A673 (cell line): Measurements from ENCODE around the gene MOCS3. TPM values are rescaled to one million over a fixed set of nuclear protein-coding genes. Genes with fewer than 3 reads are reported as not detected.

Source experiments
- BruUV-seq: library from RNA; stranded (reverse); fragments of 400-500 nt; replicated peaks from 2 replicates; lab custom pipeline; 2021; lab: Mats Ljungman, UMichigan
- CTCF ChIA-PET: fragments of 300-600 bp; sonication (Branson Sonifier 250); formaldehyde crosslinking; loops from one replicate; lab custom pipeline; 2022; ENCODE audit warnings: antibody characterized with exemption; lab: Charles Lee
- POLR2A ChIA-PET: fragments of 300-600 bp; sonication (Branson Sonifier 250); formaldehyde crosslinking; loops from one replicate; lab custom pipeline; 2022; ENCODE audit warnings: antibody characterized with exemption; ENCODE audit not compliant: low non-redundant PET; lab: Charles Lee
- DNase-seq: peaks from one replicate; pipeline ENCODE4 v3.0.0-alpha.2; 2015; ENCODE audit warnings: low spot score
- H3K27ac ChIP-seq: fragments of 200-600 bp; sonication (generic); 2 replicates; pipeline ENCODE4 v1.5.1; 2016; ENCODE audit warnings: mixed run types, low read depth, mild to moderate bottlenecking, mixed read lengths, antibody characterized with exemption, low read length; ENCODE audit not compliant: poor library complexity, severe bottlenecking
- H3K27me3 ChIP-seq: fragments of 200-600 bp; sonication (generic); replicated peaks from 2 replicates; pipeline ENCODE4 v1.6.1; 2017; ENCODE audit warnings: mixed run types, low read depth, mild to moderate bottlenecking, mixed read lengths, antibody characterized with exemption, low read length; ENCODE audit not compliant: insufficient read depth, poor library complexity
- H3K36me3 ChIP-seq: fragments of 200-600 bp; sonication (generic); 2 replicates; pipeline ENCODE4 v1.6.1; 2016; ENCODE audit warnings: mixed run types, mild to moderate bottlenecking, mixed read lengths, antibody characterized with exemption, low read length; ENCODE audit not compliant: insufficient read depth, poor library complexity, severe bottlenecking
- H3K4me1 ChIP-seq: fragments of 200-600 bp; sonication (generic); 2 replicates; pipeline ENCODE4 v1.6.1; 2017; ENCODE audit warnings: mixed run types, mild to moderate bottlenecking, mixed read lengths, antibody characterized with exemption, low read length; ENCODE audit not compliant: insufficient read depth, poor library complexity, severe bottlenecking
- H3K4me3 ChIP-seq: fragments of 200-600 bp; sonication (generic); 2 replicates; pipeline ENCODE4 v1.5.1; 2016; ENCODE audit warnings: low read depth, mixed run types, mild to moderate bottlenecking, mixed read lengths, low read length; ENCODE audit not compliant: poor library complexity, severe bottlenecking
- H3K9me3 ChIP-seq: fragments of 200-600 bp; sonication (generic); 2 replicates; pipeline ENCODE4 v1.6.1; 2016; ENCODE audit warnings: mixed run types, low read depth, mild to moderate bottlenecking, mixed read lengths, antibody characterized with exemption, low read length; ENCODE audit not compliant: poor library complexity, severe bottlenecking
- CTCF ChIP-seq: fragments of 300-800, 200-600 bp; sonication (generic); conservative IDR thresholded peaks from 2 replicates; pipeline ENCODE4 v1.5.1; 2017; ENCODE audit warnings: low read depth, mild to moderate bottlenecking, antibody characterized with exemption, low read length, moderate library complexity, mixed read lengths
- EZH2 ChIP-seq: fragments of 200-600 bp; sonication (generic); IDR thresholded peaks from 2 replicates; pipeline ENCODE4 v1.6.1; 2017; ENCODE audit warnings: borderline replicate concordance, low read depth, mild to moderate bottlenecking, mixed read lengths, antibody characterized with exemption, low read length; ENCODE audit not compliant: poor library complexity, severe bottlenecking
- intact Hi-C: fragments of 100-400 bp; cut with micrococcal nuclease; formaldehyde crosslinking; loops from one replicate; pipeline ENCODE4 v1.10.0; 2022; ENCODE audit not compliant: unreplicated experiment
- total RNA-seq: library from RNA; stranded (reverse); gene quantifications from 2 replicates; pipeline ENCODE4 v1.2.3, GENCODE V29; 2021

Gene MOCS3
- total RNA-seq, 1 experiment from 2014 or later = 5.9 TPM

DNA sequence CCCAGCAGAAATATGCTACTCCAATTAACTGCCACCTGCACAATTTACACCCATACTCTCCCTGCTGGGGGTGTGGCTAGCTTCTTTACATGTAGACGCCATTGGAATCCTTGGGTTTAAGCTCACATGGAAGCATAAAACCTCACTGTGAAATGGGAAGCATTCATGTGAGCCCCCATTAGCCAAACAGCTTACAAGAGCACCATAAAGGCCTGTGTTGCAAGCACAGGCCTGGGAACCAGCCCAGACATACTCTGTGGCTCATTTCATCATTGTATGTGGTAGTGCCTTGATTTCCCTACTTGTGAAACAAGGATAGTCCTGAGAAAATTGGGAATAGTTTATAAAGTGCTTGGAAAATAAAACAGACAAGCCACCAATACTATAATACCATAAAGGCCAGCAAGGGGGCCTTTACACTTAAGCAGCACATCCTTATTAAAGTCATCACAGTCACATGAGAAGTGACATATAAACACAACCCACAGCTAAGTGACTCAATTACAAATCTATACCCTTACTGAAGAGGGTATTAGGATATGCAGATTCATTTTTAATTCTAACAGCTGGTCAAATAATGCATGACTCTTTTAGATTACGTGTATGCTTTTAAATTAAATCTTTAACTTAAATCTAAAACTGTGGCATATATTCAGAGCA lies 34.2 kb upstream of the MOCS3 start:
- intact Hi-C loops = no loop called here
- H3K9me3 ChIP-seq = no peaks in the 10 kb centered on the region

GRCh38 chr20:50926530-50926929 lies 32.1 kb upstream of the MOCS3 start:
- no peak for DNase-seq
- CTCF ChIA-PET = no interaction called here
- Histone ChIP-seq H3K36me3 (peaks cover 61% of the 10 kb centered on the region), H3K27me3 (no peaks in the 10 kb centered on the region), H3K9me3 (no peaks in the 10 kb centered on the region), H3K27ac (no peak overlapping the region), H3K4me1 (peaks cover 33% of the 10 kb centered on the region), H3K4me3 (no peak overlapping the region)
- intact Hi-C loops = loop anchor here (5.0 kb wide), 2 partner anchors 109 to 134 kb away; no protein-coding TSS in a partner anchor
- no TSS peak for BruUV-seq
- TF ChIP-seq EZH2 = no peak
- TF ChIP-seq CTCF = no peak
- POLR2A ChIA-PET = interaction anchor here (0.6 kb wide), 1 partner anchor 112 kb away, joined by 3 read pairs; no protein-coding TSS in a partner anchor

More for the DNA sequence above, 34.2 kb upstream of the MOCS3 start:
- no TSS peak for BruUV-seq
- Histone ChIP-seq H3K4me3 (no peak overlapping the region), H3K27ac (no peak overlapping the region), H3K4me1 (peaks cover 37% of the 10 kb centered on the region), H3K36me3 (peaks cover 61% of the 10 kb centered on the region), H3K27me3 (no peaks in the 10 kb centered on the region)
- ChIA-PET POLR2A (no interaction called here), CTCF (no interaction called here)
- DNase-seq = no peak
- TF ChIP-seq EZH2 (no peak), CTCF (no peak)

GRCh38 chr20:50928469-50928868 lies 30.1 kb upstream of the MOCS3 start:
- BruUV-seq = no TSS peak
- no peak for DNase-seq
- H3K4me1 ChIP-seq = peaks cover 43% of the 10 kb centered on the region
- no peaks in the 10 kb centered on the region for H3K27me3 ChIP-seq
- ChIA-PET POLR2A (no interaction called here), CTCF (interaction anchor here (3.5 kb wide), 1 partner anchor 134 kb away, joined by 22 read pairs; the partner anchor contains the start of gene BCAS4)
- intact Hi-C loops = loop anchor here (5.0 kb wide), 2 partner anchors 111 to 136 kb away; no protein-coding TSS in a partner anchor
- H3K4me3 ChIP-seq = peak overlapping the region; percentile 64
- H3K36me3 ChIP-seq = peaks cover 62% of the 10 kb centered on the region
- no peak for TF ChIP-seq CTCF
- TF ChIP-seq EZH2 = no peak
- no peak overlapping the region for H3K27ac ChIP-seq
- H3K9me3 ChIP-seq = no peaks in the 10 kb centered on the region
